SK-N-SH (cell line): ENCODE data around the gene BRINP2.

Source experiments
- CTCF ChIP-seq: fragments of 200-600 bp; sonication (generic); IDR thresholded peaks from 2 replicates; pipeline ENCODE4 v1.6.1; 2017; ENCODE audit warnings: antibody characterized with exemption, mild to moderate bottlenecking, moderate library complexity
- ELF1 ChIP-seq: IDR thresholded peaks from 2 replicates; pipeline ENCODE4 v1.4.0; 2012
- EP300 ChIP-seq, 2 experiments: IDR thresholded peaks; 2 replicates each; pipeline versions ENCODE4 v1.4.0 to v1.6.1; 2012; ENCODE audit warnings: borderline replicate concordance in 1 of 2, low read depth in 1 of 2, low read length in 1 of 2
- EZH2phosphoT487 ChIP-seq: fragments of 200-600 bp; sonication (generic); IDR thresholded peaks from 2 replicates; pipeline ENCODE4 v1.6.1; 2017; ENCODE audit warnings: low read depth, mixed run types, mild to moderate bottlenecking, antibody characterized with exemption, moderate library complexity, borderline replicate concordance
- FOXJ3 ChIP-seq: sonication (generic); formaldehyde crosslinking; IDR thresholded peaks from 2 replicates; pipeline ENCODE4 v1.5.1; 2020; ENCODE audit warnings: mild to moderate bottlenecking, missing genetic modification reagents
- JUND ChIP-seq: IDR thresholded peaks from 2 replicates; pipeline ENCODE4 v1.4.0; 2012
- RAD21 ChIP-seq: IDR thresholded peaks from 2 replicates; pipeline ENCODE4 v1.6.1; 2012; ENCODE audit warnings: mild to moderate bottlenecking, low read length
- REST ChIP-seq: IDR thresholded peaks from 2 replicates; pipeline ENCODE4 v1.6.1; 2012; ENCODE audit warnings: mild to moderate bottlenecking, low read depth, low read length, moderate library complexity
- RFX5 ChIP-seq: IDR thresholded peaks from 2 replicates; pipeline ENCODE4 v1.6.1; 2012; ENCODE audit warnings: mild to moderate bottlenecking, improper control_type of control experiment, low read length
- SIN3A ChIP-seq: IDR thresholded peaks from 2 replicates; pipeline ENCODE4 v1.6.1; 2012; ENCODE audit warnings: low read depth, mild to moderate bottlenecking, low read length, moderate library complexity, borderline replicate concordance
- SMC3 ChIP-seq: IDR thresholded peaks from 2 replicates; pipeline ENCODE4 v1.6.1; 2012; ENCODE audit warnings: low read depth, low read length, improper control_type of control experiment
- ZBTB33 ChIP-seq: IDR thresholded peaks from 2 replicates; pipeline ENCODE4 v1.4.0; 2012; ENCODE audit warnings: low read depth, borderline replicate concordance

- TF ChIP-seq FOXJ3 (no peak), CTCF (no peak), SMC3 (no peak), REST (no peak), EZH2phosphoT487 (no peak), RAD21 (no peak), JUND (no peak), RFX5 (no peak), ELF1 (no peak), EP300 (IDR thresholded peaks at IDR 0.05; ENCODE audit: borderline replicate concordance in 1 of 2, low read depth in 1 of 2, low read length in 1 of 2) (no peak), ZBTB33 (no peak), SIN3A (no peak)
Measured at GRCh38 chr1:177163844-177164379, 6.8 kb upstream of the BRINP2 start.
